Neural cell (in vitro differentiated cells): ENCODE data around the gene SAMD10. TPM values are rescaled to one million over a fixed set of nuclear protein-coding genes. Genes with fewer than 3 reads are reported as not detected.

ENCODE experiments used
- H2AFZ ChIP-seq: fragments of 200-600, 300-800 bp; sonication (generic), shearing (Covaris generic); 2 replicates; pipeline ENCODE4 v1.6.0; 2014; ENCODE audit warnings: low read depth, mild to moderate bottlenecking, antibody characterized with exemption, low read length, moderate library complexity
- H3F3A ChIP-seq: fragments of 200-600 bp; shearing (Covaris generic); 2 replicates; pipeline ENCODE4 v1.6.1; 2016; ENCODE audit warnings: mild to moderate bottlenecking, moderate library complexity, mixed read lengths, antibody characterized with exemption, low read length; ENCODE audit not compliant: insufficient read depth, poor library complexity, severe bottlenecking
- H3K27ac ChIP-seq: fragments of 200-600, 300-800 bp; sonication (generic), shearing (Covaris generic); 2 replicates; pipeline ENCODE4 v1.5.1; 2014; ENCODE audit warnings: mild to moderate bottlenecking, low read length, moderate library complexity
- H3K27me3 ChIP-seq: fragments of 300-800, 200-600 bp; sonication (generic), shearing (Covaris generic); 2 replicates; pipeline ENCODE4 v1.6.0; 2014; ENCODE audit warnings: mild to moderate bottlenecking, low read depth, low read length, moderate library complexity; ENCODE audit not compliant: insufficient read depth
- H3K36me3 ChIP-seq: fragments of 300-800, 200-600 bp; sonication (generic), shearing (Covaris generic); 2 replicates; pipeline ENCODE4 v1.5.1; 2014; ENCODE audit warnings: mild to moderate bottlenecking, antibody characterized with exemption, low read length, moderate library complexity; ENCODE audit not compliant: insufficient read depth
- H3K4me2 ChIP-seq: fragments of 300-800, 200-600 bp; sonication (generic), shearing (Covaris generic); 2 replicates; pipeline ENCODE4 v1.6.0; 2014; ENCODE audit warnings: mild to moderate bottlenecking, low read length
- H3K4me3 ChIP-seq: fragments of 300-800, 200-600 bp; sonication (generic), shearing (Covaris generic); 2 replicates; pipeline ENCODE4 v1.5.1; 2014; ENCODE audit warnings: mild to moderate bottlenecking, low read length, moderate library complexity
- H3K79me2 ChIP-seq: fragments of 200-600 bp; shearing (Covaris generic); replicated peaks from 2 replicates; pipeline ENCODE4 v1.6.0; 2014; ENCODE audit warnings: mild to moderate bottlenecking, low read length, moderate library complexity; ENCODE audit not compliant: insufficient read depth
- H3K9ac ChIP-seq: fragments of 300-800, 200-600 bp; sonication (generic), shearing (Covaris generic); 2 replicates; pipeline ENCODE4 v1.6.1; 2016; ENCODE audit warnings: mild to moderate bottlenecking, low read length, mixed read lengths
- H3K9me2 ChIP-seq: fragments of 200-600 bp; shearing (Covaris generic); 2 replicates; pipeline ENCODE4 v1.6.1; 2016; ENCODE audit warnings: mild to moderate bottlenecking, low read length, mixed read lengths; ENCODE audit not compliant: insufficient read depth
- H3K9me3 ChIP-seq: fragments of 200-600, 300-800 bp; sonication (generic), shearing (Covaris generic); 2 replicates; pipeline ENCODE4 v1.6.1; 2016; ENCODE audit warnings: mild to moderate bottlenecking, mixed run types, low read length, moderate library complexity, mixed read lengths
- H4K20me1 ChIP-seq: fragments of 200-600 bp; shearing (Covaris generic); 2 replicates; pipeline ENCODE4 v1.6.1; 2016; ENCODE audit warnings: mild to moderate bottlenecking, mixed run types; ENCODE audit not compliant: insufficient read depth
- EP300 ChIP-seq: fragments of 450-650 bp; conservative IDR thresholded peaks from 2 replicates; pipeline ENCODE4 v1.6.1; 2014; ENCODE audit warnings: antibody characterized with exemption, mild to moderate bottlenecking, moderate library complexity; ENCODE audit not compliant: poor library complexity, severe bottlenecking
- EZH2 ChIP-seq: fragments of 200-600, 300-800 bp; shearing (Covaris generic), sonication (generic); IDR thresholded peaks from 2 replicates; pipeline ENCODE4 v1.6.1; 2014; ENCODE audit warnings: antibody characterized with exemption, low read length, borderline replicate concordance, mild to moderate bottlenecking; ENCODE audit not compliant: insufficient read depth, poor library complexity, severe bottlenecking
- MXI1 ChIP-seq: fragments of 450-650 bp; conservative IDR thresholded peaks from 2 replicates; pipeline ENCODE4 v1.6.1; 2014; ENCODE audit warnings: antibody characterized with exemption, mild to moderate bottlenecking; ENCODE audit not compliant: poor library complexity, severe bottlenecking
- POLR2AphosphoS5 ChIP-seq: IDR thresholded peaks from 2 replicates; pipeline ENCODE4 v1.6.1; 2012
- RAD21 ChIP-seq: fragments of 450-650 bp; conservative IDR thresholded peaks from 2 replicates; pipeline ENCODE4 v1.6.1; 2014; ENCODE audit warnings: antibody characterized with exemption, mild to moderate bottlenecking, moderate library complexity
- SMC3 ChIP-seq: fragments of 450-650 bp; conservative IDR thresholded peaks from 2 replicates; pipeline ENCODE4 v1.6.1; 2014; ENCODE audit warnings: antibody characterized with exemption, mild to moderate bottlenecking, moderate library complexity; ENCODE audit not compliant: poor library complexity
- TAF1 ChIP-seq: IDR thresholded peaks from 2 replicates; pipeline ENCODE4 v1.6.1; 2012; ENCODE audit warnings: low read depth
- polyA plus RNA-seq: library from polyadenylated mRNA; depleted of rRNA; stranded (reverse); fragments of >200 nt; gene quantifications from 2 replicates; pipeline ENCODE4 v1.2.3, GENCODE V29; 2014
- TF ChIP-seq, protein P1 (sequence below): IDR thresholded peaks from 2 replicates; pipeline ENCODE4 v1.6.1; 2012; ENCODE audit warnings: borderline replicate concordance
- TF ChIP-seq, protein P2 (sequence below): fragments of 450-650 bp; IDR thresholded peaks from 2 replicates; pipeline ENCODE4 v1.5.1; 2014; ENCODE audit warnings: antibody characterized with exemption, mild to moderate bottlenecking, moderate library complexity; ENCODE audit not compliant: poor library complexity, severe bottlenecking

SAMD10 gene
- polyA plus RNA-seq, 1 donor from 2014 or later: 23.3 TPM

DNA sequence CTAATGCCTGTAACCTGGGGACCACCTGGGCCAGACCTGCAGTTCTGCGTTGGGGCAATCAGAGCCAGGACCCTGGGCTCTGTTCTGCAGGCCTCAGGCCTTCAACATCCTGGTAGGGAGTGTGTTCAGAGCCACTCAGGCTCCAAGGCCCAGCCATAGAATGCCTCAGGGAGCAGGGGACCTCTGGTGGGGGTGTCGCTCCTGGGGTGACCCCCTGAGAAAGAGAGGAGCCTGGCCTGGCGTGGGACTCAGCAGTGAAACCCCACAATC, 35.7 kb downstream of the SAMD10 start:
- Histone ChIP-seq H3K27ac (no peak overlapping the region), H4K20me1 (no peaks in the 10 kb centered on the region)

DNA sequence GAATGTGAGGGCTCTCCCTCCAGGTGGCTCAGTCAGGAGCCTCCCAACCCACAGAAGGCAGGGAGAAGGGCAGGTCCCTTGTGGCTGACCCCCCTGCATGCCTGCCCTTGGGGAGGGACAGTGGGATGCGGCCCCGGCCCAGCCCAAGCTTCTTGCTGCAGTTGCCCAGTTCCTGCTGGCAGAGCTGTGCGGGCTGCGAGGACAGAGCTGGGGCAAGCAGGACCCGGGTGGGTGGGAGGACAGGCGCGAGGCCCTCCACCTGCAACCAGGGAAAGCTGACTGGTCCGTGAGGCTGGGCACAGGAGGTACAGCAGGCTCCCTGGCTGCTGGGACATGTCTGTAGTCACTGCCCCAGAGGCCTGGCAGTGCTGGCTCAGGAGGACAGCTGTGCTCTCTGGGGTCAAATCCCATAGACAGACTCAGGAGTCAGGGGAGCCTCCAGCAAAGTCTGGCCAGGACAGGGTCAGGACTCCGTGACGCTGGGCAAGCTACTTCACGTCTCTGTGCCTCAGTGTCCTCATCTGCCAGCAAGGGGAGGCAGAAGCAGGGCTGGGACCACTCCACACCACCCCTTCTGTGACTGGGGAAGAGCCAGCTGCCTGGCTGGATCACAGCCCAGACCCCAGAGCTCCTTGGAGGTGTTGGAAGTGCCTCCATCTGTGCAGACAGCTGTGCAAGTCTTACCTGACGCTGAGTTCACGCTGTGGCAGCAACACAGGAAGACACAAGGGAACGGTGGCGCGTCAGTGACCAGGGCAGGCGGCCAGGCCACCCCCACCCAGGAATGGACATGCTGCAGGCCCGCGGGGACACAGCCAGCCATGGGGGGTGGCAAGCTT, 36.3 kb downstream of the SAMD10 start:
- Histone ChIP-seq H3K27ac (no peak overlapping the region), H3K4me3 (no peak overlapping the region), H3F3A (no peaks in the 10 kb centered on the region)

More for the DNA sequence above, 35.7 kb downstream of the SAMD10 start:
- Histone ChIP-seq H3K36me3 (no peaks in the 10 kb centered on the region), H3K9me2 (no peaks in the 10 kb centered on the region), H3K4me2 (no peak overlapping the region), H2AFZ (no peak overlapping the region), H3K9me3 (no peaks in the 10 kb centered on the region), H3K4me3 (no peak overlapping the region), H3K27me3 (no peaks in the 10 kb centered on the region), H3K9ac (no peak overlapping the region), H3K79me2 (peaks cover 14% of the 10 kb centered on the region), H3F3A (no peaks in the 10 kb centered on the region)
- TF ChIP-seq EZH2 (no peak), RAD21 (no peak), SMC3 (no peak), EP300 (no peak)

More for the DNA sequence above, 36.3 kb downstream of the SAMD10 start:
- TF ChIP-seq POLR2AphosphoS5: no peak
- no peak for TF ChIP-seq SMC3
- no peak for TF ChIP-seq MXI1
- no peak for TF ChIP-seq EP300
- no peak for TF ChIP-seq TAF1
- no peak for TF ChIP-seq EZH2
- no peak for TF ChIP-seq RAD21
- TF ChIP-seq, protein P1, sequence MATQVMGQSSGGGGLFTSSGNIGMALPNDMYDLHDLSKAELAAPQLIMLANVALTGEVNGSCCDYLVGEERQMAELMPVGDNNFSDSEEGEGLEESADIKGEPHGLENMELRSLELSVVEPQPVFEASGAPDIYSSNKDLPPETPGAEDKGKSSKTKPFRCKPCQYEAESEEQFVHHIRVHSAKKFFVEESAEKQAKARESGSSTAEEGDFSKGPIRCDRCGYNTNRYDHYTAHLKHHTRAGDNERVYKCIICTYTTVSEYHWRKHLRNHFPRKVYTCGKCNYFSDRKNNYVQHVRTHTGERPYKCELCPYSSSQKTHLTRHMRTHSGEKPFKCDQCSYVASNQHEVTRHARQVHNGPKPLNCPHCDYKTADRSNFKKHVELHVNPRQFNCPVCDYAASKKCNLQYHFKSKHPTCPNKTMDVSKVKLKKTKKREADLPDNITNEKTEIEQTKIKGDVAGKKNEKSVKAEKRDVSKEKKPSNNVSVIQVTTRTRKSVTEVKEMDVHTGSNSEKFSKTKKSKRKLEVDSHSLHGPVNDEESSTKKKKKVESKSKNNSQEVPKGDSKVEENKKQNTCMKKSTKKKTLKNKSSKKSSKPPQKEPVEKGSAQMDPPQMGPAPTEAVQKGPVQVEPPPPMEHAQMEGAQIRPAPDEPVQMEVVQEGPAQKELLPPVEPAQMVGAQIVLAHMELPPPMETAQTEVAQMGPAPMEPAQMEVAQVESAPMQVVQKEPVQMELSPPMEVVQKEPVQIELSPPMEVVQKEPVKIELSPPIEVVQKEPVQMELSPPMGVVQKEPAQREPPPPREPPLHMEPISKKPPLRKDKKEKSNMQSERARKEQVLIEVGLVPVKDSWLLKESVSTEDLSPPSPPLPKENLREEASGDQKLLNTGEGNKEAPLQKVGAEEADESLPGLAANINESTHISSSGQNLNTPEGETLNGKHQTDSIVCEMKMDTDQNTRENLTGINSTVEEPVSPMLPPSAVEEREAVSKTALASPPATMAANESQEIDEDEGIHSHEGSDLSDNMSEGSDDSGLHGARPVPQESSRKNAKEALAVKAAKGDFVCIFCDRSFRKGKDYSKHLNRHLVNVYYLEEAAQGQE: no peak
- TF ChIP-seq, protein P2, sequence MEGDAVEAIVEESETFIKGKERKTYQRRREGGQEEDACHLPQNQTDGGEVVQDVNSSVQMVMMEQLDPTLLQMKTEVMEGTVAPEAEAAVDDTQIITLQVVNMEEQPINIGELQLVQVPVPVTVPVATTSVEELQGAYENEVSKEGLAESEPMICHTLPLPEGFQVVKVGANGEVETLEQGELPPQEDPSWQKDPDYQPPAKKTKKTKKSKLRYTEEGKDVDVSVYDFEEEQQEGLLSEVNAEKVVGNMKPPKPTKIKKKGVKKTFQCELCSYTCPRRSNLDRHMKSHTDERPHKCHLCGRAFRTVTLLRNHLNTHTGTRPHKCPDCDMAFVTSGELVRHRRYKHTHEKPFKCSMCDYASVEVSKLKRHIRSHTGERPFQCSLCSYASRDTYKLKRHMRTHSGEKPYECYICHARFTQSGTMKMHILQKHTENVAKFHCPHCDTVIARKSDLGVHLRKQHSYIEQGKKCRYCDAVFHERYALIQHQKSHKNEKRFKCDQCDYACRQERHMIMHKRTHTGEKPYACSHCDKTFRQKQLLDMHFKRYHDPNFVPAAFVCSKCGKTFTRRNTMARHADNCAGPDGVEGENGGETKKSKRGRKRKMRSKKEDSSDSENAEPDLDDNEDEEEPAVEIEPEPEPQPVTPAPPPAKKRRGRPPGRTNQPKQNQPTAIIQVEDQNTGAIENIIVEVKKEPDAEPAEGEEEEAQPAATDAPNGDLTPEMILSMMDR: no peak
- Histone ChIP-seq H2AFZ (no peak overlapping the region), H3K9me3 (no peaks in the 10 kb centered on the region), H3K27me3 (no peaks in the 10 kb centered on the region), H3K36me3 (no peaks in the 10 kb centered on the region), H3K79me2 (peaks cover 12% of the 10 kb centered on the region), H3K9ac (no peak overlapping the region), H4K20me1 (no peaks in the 10 kb centered on the region), H3K9me2 (no peaks in the 10 kb centered on the region), H3K4me2 (no peak overlapping the region)
